HG03354 (cell line): Measurements from ENCODE around the gene ULBP2.
"Not testable (repeated sequence)": the region's sequence is repeated elsewhere in the genome, so short reads cannot be mapped to it uniquely, and the experiment has no call there.

Experiments used
- ATAC-seq: cut with Tn5 transposase; IDR thresholded peaks from one replicate; pipeline ENCODE4 v1.9.1; 2021; ENCODE audit warnings: mild to moderate bottlenecking; ENCODE audit not compliant: unreplicated experiment, poor library complexity, severe bottlenecking

ULBP2 gene

DNA sequence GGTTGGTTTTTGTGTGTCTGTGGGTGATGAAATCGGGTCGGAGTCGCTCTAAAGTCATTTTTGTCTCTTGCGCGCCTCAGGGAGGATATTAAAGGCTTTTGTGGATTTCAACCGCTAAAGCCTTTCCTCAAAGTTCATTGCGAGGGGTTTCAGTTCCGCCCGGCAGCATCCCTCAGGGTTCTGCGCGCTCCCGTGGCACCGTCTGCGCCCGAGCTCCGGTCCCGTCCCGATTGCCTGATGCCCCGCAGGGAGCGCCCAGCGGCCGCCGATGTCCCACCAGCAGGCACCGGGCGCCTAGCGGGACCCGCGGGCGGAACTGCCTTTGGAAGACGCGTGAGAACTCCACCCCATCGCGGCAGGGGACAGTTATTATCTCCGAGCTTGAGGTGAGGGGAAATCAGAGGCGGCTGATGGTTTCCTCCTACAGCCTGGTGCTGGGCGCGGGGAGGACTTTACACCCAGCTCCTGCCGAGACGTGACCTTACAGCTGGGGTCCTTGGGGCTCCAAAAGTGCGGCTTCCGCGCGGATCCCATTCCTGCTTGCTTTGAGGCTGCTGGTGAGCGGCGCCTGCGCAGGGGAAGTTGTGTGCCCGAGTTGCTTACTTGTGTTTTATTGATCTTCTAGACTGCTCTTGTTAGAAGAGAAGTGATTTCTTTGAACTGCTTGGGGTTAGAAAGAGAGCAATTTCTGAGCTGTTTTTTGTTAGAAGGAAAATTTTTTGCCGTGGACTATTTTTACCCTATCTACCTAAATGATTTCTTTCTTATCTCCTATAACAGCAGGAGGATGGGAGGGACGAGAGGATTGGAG, 49.1 kb downstream of the ULBP2 start:
- no peak for ATAC-seq

DNA sequence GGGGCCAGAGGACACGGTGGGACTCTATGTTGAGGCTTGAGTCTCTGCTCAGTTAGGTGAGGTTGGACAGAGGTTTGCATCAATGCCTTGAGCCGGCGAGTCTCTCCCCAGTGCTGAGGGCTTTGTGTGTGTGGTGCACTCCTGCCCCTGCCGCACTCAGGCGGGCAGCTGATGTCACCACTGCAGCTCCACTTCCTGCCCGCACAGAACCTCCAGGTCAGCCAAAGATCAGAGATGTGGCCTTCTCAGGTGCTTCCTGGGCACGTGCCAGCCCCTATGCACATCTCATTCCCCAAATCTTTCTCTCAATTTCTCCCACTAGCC, 49.6 kb downstream of the ULBP2 start:
- not testable (repeated sequence) for ATAC-seq

DNA sequence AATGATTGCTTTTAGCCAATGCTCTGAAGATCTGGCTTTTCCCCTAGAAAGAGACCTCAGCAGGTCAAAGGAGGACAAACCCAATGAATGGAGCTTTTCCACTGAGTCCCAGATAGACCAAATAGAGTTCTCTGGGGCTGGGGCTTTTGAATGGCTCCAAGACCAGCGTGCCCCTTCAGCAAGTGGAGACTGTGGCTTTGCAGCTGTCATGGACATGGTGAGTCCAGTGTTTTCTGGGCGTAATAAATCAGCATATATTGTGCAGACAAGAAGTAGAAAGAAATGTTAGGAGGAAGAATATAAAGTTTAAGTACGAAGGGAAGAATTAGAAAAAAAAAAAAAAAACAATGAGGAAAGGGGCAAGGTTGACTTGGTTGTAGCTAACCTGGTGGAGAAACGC, 50.0 kb downstream of the ULBP2 start:
- ATAC-seq = no peak

DNA sequence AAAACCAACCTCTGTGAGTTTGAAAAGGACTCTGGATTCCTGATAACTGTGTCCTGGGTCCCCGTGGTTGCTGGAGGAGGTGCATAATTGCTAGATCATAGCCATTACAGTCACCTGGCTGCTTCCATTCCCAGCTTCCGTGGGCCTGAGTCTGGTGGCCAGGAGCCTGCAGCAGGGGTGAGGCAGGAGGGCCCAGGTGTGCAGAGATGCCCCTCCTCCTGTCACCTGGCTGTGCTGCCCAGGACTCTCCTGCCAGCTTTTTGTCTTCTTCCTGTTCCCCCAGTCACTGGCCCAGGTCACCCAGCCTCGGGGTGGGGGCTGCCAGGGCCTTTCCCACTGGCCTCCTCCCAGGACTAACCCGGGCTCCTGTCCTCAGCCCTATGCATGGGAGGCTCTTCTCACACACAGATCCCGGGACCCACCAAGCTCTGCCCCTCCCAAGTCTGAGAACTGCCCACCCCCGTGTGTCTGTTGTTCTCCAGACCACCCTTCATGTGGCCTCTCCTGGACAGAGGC, 53.5 kb downstream of the ULBP2 start:
- no peak for ATAC-seq

DNA sequence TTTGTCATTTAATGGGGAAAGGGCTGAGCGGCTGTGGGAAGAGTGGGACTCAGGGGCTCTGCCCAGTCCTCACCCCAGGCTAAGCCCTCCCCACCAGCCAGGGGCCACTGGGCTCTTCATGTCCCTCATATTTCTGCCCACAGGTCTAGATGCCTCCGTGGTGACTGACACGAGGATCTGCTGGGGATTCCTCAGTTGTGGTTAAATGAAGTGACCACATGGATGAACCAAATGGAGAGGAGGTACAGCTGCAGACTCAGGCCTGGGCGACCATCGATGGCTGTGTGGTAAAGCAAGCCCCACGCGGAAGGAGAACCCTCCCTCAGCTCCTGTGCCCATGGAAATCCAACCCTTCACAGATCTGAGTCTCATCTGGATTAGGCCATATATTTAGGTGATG, 54.2 kb downstream of the ULBP2 start:
- no peak for ATAC-seq
